B cell (primary cell): ENCODE data around the gene CACUL1. TPM values are rescaled to one million over a fixed set of nuclear protein-coding genes. Genes with fewer than 3 reads are reported as not detected.
A peak's percentile ranks its signal among the peaks of the same experiment; 100 is the strongest.

Experiments
- ATAC-seq: fragments of 200-7000 bp; cut with Tn5 transposase; one replicate; pipeline ENCODE4 v1.10.0; 2021; ENCODE audit warnings: low read depth, mild to moderate bottlenecking, moderate number of reproducible peaks, moderate library complexity
- CTCF ChIA-PET: fragments of 350-600 bp; sonication (Branson Sonifier 250); formaldehyde crosslinking; loops from one replicate; lab custom pipeline; 2021; ENCODE audit warnings: antibody characterized with exemption, inconsistent platforms; lab: Charles Lee
- POLR2A ChIA-PET: fragments of 350-600 bp; sonication (Branson Sonifier 250); formaldehyde crosslinking; loops from one replicate; lab custom pipeline; 2021; ENCODE audit warnings: antibody characterized with exemption; lab: Charles Lee
- DNase-seq: peaks from one replicate; pipeline ENCODE4 v3.0.0; 2013
- H2AFZ ChIP-seq: 2 replicates; pipeline ENCODE4 v1.6.1; 2012; ENCODE audit warnings: mild to moderate bottlenecking, low read depth, low read length; ENCODE audit not compliant: insufficient read depth, poor library complexity, severe bottlenecking
- H3K27ac ChIP-seq, 2 donors: 1 replicate in 1 of 2; 2 replicates in 1 of 2; pipeline ENCODE4 v1.5.1; 2012 to 2013; ENCODE audit warnings: low read length in 2 of 2, mild to moderate bottlenecking in 2 of 2, moderate library complexity in 1 of 2
- H3K27me3 ChIP-seq, 4 experiments: fragments of 200-600 bp in 1 of 4; sonication (generic) in 1 of 4; replicated peaks in 1 of 4; 1 replicate in 2 of 4; 2 replicates in 2 of 4; pipeline versions ENCODE4 v1.6.1 to v1.7.0; 2013 to 2016; ENCODE audit warnings: low read length in 3 of 4, mild to moderate bottlenecking in 2 of 4, mixed read lengths in 1 of 4, moderate library complexity in 1 of 4; ENCODE audit not compliant: insufficient read depth in 4 of 4, control insufficient read depth in 3 of 4; ENCODE audit errors: control extremely low read depth in 1 of 4
- H3K36me3 ChIP-seq, 2 experiments: replicated peaks in 1 of 2; 1 replicate in 1 of 2; 2 replicates in 1 of 2; pipeline versions ENCODE4 v1.6.1 to v1.7.1; 2013; ENCODE audit warnings: low read length in 1 of 2; ENCODE audit not compliant: insufficient read depth in 2 of 2, control insufficient read depth in 1 of 2; ENCODE audit errors: control extremely low read depth in 1 of 2, extremely low read depth in 1 of 2
- H3K4me1 ChIP-seq, 2 donors: fragments of 200-600 bp in 1 of 2; sonication (generic) in 1 of 2; 1 replicate in 1 of 2; 2 replicates in 1 of 2; pipeline versions ENCODE4 v1.5.1 to v1.6.1; 2013 to 2017; ENCODE audit warnings: low read length in 2 of 2; ENCODE audit not compliant: control insufficient read depth in 2 of 2, insufficient read depth in 2 of 2
- H3K4me2 ChIP-seq: replicated peaks from 2 replicates; pipeline ENCODE3; 2012; ENCODE audit warnings: mild to moderate bottlenecking, low read depth, low read length; ENCODE audit not compliant: poor library complexity, severe bottlenecking
- H3K4me3 ChIP-seq, 5 experiments: fragments of 200-600 bp in 1 of 5; sonication (generic) in 1 of 5; 1 replicate in 3 of 5; 2 replicates in 2 of 5; pipeline versions ENCODE4 v1.5.1 to v1.7.0; 2011 to 2016; ENCODE audit warnings: low read length in 4 of 5, mild to moderate bottlenecking in 4 of 5, low read depth in 2 of 5, control low read depth in 1 of 5, moderate library complexity in 1 of 5; ENCODE audit not compliant: insufficient read depth in 1 of 5; ENCODE audit errors: control extremely low read depth in 1 of 5, extremely low read depth in 1 of 5
- H3K79me2 ChIP-seq: fragments of 200-600 bp; sonication (generic); one replicate; pipeline ENCODE4 v1.6.0; 2016; ENCODE audit warnings: low read length; ENCODE audit not compliant: control insufficient read depth, insufficient read depth
- H3K9ac ChIP-seq: fragments of 200-600 bp; sonication (generic); 2 replicates; pipeline ENCODE4 v1.6.1; 2017; ENCODE audit warnings: mild to moderate bottlenecking, low read length, moderate library complexity
- H3K9me3 ChIP-seq, 3 donors: one replicate each; pipeline versions ENCODE4 v1.6.1 to v1.7.1; 2013; ENCODE audit warnings: low read length in 2 of 3; ENCODE audit not compliant: control insufficient read depth in 2 of 3, insufficient read depth in 1 of 3; ENCODE audit errors: control extremely low read depth in 1 of 3
- H4K20me1 ChIP-seq: 2 replicates; pipeline ENCODE4 v1.6.0; 2012; ENCODE audit warnings: mild to moderate bottlenecking, low read length; ENCODE audit not compliant: insufficient read depth, control insufficient read depth, poor library complexity, severe bottlenecking
- H3K27ac Mint-ChIP-seq: one replicate; pipeline ENCODE4 v1.8.0; 2021; ENCODE audit warnings: mixed read lengths
- H3K27me3 Mint-ChIP-seq: one replicate; pipeline ENCODE4 v1.8.0; 2021; ENCODE audit warnings: mixed read lengths
- H3K4me1 Mint-ChIP-seq: one replicate; pipeline ENCODE4 v1.8.0; 2021; ENCODE audit warnings: mixed read lengths
- H3K4me3 Mint-ChIP-seq: one replicate; pipeline ENCODE4 v1.8.0; 2021; ENCODE audit warnings: mixed read lengths
- H3K9me3 Mint-ChIP-seq: one replicate; pipeline ENCODE4 v1.8.0; 2022; ENCODE audit warnings: mixed read lengths; ENCODE audit not compliant: insufficient read depth
- EZH2 ChIP-seq: IDR thresholded peaks from 2 replicates; pipeline ENCODE4 v1.6.1; 2012; ENCODE audit warnings: borderline replicate concordance, low read depth, mild to moderate bottlenecking, moderate library complexity, low read length; ENCODE audit not compliant: insufficient read depth, poor library complexity, severe bottlenecking
- WGBS: methylation state at CpG from one replicate; pipeline ENCODE4 v1.1.5; 2013; ENCODE audit warnings: missing lambda C conversion rate; ENCODE audit not compliant: insufficient coverage; 5-methylcytosine and 5-hydroxymethylcytosine counted together
- intact Hi-C: fragments of 100-400 bp; cut with micrococcal nuclease; formaldehyde crosslinking; loops from one replicate; pipeline ENCODE4 v1.10.0; 2022
- polyA plus RNA-seq: library from polyadenylated mRNA; depleted of rRNA; stranded (reverse); fragments of >200 nt; gene quantifications from 2 replicates; pipeline ENCODE4 v1.2.3, GENCODE V29; 2012
- total RNA-seq, 2 donors: library from RNA; stranded (reverse); fragments of 120-200 nt in 1 of 2; gene quantifications; 1 replicate in 1 of 2; 2 replicates in 1 of 2; pipeline versions ENCODE4 v1.2.3 to v1.2.4, GENCODE V29; 2013 to 2022
- TF ChIP-seq, protein P1 (sequence below): fragments of 200-600 bp; IDR thresholded peaks from one replicate; pipeline ENCODE4 v1.8.0; 2022; ENCODE audit warnings: antibody characterized with exemption, mild to moderate bottlenecking

Gene CACUL1
- total and polyA plus RNA-seq, 2 donors (not counting 1 experiment from before 2014, with no cell fraction given), result 7.4 to 39.5 TPM

- 79% methylated on average over 8 of the region's 9 CpGs for WGBS
- Histone ChIP-seq H3K4me3 (no peak overlapping the region), H3K4me2 (peak overlapping the region; percentile 62), H3K27me3 (peaks cover 0 to 9% (median 3%) of the 10 kb centered on the region in 4 experiments), H3K27ac (no peak overlapping the region), H2AFZ (no peak overlapping the region), H3K36me3 (no peaks in the 10 kb centered on the region), H3K9me3 (no peaks in the 10 kb centered on the region), H4K20me1 (no peaks in the 10 kb centered on the region), H3K4me1 (peaks cover 10 to 18% of the 10 kb centered on the region in 2 donors), H3K9ac (no peak overlapping the region), H3K79me2 (no peaks in the 10 kb centered on the region)
- H3K4me3 Mint-ChIP-seq, result peak overlapping the region; percentile 68
- POLR2A ChIA-PET, result no interaction called here
- TF ChIP-seq, protein P1, sequence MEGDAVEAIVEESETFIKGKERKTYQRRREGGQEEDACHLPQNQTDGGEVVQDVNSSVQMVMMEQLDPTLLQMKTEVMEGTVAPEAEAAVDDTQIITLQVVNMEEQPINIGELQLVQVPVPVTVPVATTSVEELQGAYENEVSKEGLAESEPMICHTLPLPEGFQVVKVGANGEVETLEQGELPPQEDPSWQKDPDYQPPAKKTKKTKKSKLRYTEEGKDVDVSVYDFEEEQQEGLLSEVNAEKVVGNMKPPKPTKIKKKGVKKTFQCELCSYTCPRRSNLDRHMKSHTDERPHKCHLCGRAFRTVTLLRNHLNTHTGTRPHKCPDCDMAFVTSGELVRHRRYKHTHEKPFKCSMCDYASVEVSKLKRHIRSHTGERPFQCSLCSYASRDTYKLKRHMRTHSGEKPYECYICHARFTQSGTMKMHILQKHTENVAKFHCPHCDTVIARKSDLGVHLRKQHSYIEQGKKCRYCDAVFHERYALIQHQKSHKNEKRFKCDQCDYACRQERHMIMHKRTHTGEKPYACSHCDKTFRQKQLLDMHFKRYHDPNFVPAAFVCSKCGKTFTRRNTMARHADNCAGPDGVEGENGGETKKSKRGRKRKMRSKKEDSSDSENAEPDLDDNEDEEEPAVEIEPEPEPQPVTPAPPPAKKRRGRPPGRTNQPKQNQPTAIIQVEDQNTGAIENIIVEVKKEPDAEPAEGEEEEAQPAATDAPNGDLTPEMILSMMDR, result no peak
- no peak for TF ChIP-seq EZH2
- no peak overlapping the region for H3K27ac Mint-ChIP-seq
- no peaks in the 10 kb centered on the region for H3K9me3 Mint-ChIP-seq
- H3K27me3 Mint-ChIP-seq, result peaks cover 13% of the 10 kb centered on the region
- DNase-seq (no peak), ATAC-seq (no peak)
- CTCF ChIA-PET, result no interaction called here
- H3K4me1 Mint-ChIP-seq, result peaks cover 16% of the 10 kb centered on the region
- intact Hi-C loops, result no loop called here
These were observed 86.4 kb downstream of the CACUL1 start for GRCh38 chr10:118668228-118668952.

- no peak for DNase-seq
- ChIA-PET CTCF (no interaction called here), POLR2A (no interaction called here)
- intact Hi-C loops, result no loop called here
- H2AFZ ChIP-seq, result no peak overlapping the region
- peaks cover 0 to 1% (median 0%) of the 10 kb centered on the region in 3 donors for H3K9me3 ChIP-seq
- H3K36me3 ChIP-seq, result no peaks in the 10 kb centered on the region
- H3K79me2 ChIP-seq, result no peaks in the 10 kb centered on the region
- no peak overlapping the region for H3K4me3 ChIP-seq
- H3K4me2 ChIP-seq, result no peak overlapping the region
- H3K27ac ChIP-seq, result no peak overlapping the region
- H3K27me3 ChIP-seq, result peaks cover 0 to 14% (median 6%) of the 10 kb centered on the region in 4 experiments
- no peaks in the 10 kb centered on the region for H3K9me3 Mint-ChIP-seq
- 88% methylated on average over 3 of the region's 4 CpGs for WGBS
- peaks cover 19% of the 10 kb centered on the region for H3K27me3 Mint-ChIP-seq
- no peaks in the 10 kb centered on the region for H4K20me1 ChIP-seq
- H3K4me1 Mint-ChIP-seq, result peaks cover 16% of the 10 kb centered on the region
- H3K4me1 ChIP-seq, result peaks cover 10 to 18% of the 10 kb centered on the region in 2 donors
- no peak overlapping the region for H3K9ac ChIP-seq
- no peak for ATAC-seq
- H3K4me3 Mint-ChIP-seq, result no peak overlapping the region
- no peak overlapping the region for H3K27ac Mint-ChIP-seq
- TF ChIP-seq, protein P1, result no peak
These were observed 87.0 kb downstream of the CACUL1 start for GRCh38 chr10:118667732-118668131.
